ENCODE data around the gene MDC1.
A peak's percentile ranks its signal among the peaks of the same experiment; 100 is the strongest.
"Not testable (repeated sequence)": the region's sequence is repeated elsewhere in the genome, so short reads cannot be mapped to it uniquely, and the experiment has no call there.

MDC1 gene

DNA sequence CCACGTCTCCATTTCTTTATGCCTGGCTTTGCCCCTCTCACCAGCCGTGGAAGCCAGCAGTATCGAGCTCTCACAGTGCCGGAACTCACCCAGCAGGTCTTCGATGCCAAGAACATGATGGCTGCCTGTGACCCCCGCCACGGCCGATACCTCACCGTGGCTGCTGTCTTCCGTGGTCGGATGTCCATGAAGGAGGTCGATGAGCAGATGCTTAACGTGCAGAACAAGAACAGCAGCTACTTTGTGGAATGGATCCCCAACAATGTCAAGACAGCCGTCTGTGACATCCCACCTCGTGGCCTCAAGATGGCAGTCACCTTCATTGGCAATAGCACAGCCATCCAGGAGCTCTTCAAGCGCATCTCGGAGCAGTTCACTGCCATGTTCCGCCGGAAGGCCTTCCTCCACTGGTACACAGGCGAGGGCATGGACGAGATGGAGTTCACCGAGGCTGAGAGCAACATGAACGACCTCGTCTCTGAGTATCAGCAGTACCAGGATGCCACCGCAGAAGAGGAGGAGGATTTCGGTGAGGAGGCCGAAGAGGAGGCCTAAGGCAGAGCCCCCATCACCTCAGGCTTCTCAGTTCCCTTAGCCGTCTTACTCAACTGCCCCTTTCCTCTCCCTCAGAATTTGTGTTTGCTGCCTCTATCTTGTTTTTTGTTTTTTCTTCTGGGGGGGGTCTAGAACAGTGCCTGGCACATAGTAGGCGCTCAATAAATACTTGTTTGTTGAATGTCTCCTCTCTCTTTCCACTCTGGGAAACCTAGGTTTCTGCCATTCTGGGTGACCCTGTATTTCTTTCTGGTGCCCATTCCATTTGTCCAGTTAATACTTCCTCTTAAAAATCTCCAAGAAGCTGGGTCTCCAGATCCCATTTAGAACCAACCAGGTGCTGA lies 7.0 kb upstream of the MDC1 start:
- not testable (repeated sequence) for DNase-seq (ENCODE audit: low spot score)

DNA sequence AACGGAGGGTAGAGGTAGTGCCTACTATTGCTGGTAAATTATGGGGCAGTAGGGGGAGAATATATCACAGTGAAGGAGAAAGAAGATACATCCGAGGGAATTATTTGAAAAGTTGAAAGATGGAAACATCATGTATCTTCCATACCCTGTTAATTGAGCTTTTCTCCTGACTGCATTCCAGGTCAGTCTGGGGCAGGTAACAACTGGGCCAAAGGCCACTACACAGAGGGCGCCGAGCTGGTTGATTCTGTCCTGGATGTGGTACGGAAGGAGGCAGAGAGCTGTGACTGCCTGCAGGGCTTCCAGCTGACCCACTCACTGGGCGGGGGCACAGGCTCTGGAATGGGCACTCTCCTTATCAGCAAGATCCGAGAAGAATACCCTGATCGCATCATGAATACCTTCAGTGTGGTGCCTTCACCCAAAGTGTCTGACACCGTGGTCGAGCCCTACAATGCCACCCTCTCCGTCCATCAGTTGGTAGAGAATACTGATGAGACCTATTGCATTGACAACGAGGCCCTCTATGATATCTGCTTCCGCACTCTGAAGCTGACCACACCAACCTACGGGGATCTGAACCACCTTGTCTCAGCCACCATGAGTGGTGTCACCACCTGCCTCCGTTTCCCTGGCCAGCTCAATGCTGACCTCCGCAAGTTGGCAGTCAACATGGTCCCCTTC lies 6.2 kb upstream of the MDC1 start:
- DNase-seq (ENCODE audit: low spot score), result not testable (repeated sequence)

DNA sequence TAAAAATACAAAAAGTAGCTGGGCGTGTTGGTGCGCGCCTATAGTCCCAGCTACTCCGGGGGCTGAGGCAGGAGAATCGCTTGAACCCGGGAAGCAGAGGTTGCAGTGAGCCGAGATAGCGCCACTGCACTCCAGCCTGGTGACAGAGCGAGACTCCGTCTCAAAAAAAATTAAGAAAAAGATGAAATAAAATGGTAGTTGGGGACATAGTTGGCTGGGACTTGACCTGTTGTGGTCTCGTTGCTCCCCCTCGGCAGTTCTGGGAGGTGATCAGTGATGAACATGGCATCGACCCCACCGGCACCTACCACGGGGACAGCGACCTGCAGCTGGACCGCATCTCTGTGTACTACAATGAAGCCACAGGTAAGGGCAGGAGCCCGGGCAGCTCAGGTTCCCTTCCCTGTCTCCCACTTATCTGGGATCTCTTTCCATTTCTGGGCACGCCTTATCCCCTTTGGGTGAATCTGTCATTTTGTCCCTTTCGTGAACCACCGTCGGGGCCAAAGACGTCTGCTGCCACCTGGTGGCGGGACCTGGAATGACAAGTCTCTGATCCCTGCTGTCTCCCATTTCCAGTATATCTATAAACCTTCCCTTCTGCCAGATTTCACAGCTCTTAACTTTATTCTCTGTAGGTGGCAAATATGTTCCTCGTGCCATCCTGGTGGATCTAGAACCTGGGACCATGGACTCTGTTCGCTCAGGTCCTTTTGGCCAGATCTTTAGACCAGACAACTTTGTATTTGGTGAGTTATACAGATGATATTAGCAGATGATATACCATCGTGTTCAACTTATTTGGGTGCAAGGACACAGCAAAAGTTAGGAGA lies 5.4 kb upstream of the MDC1 start:
- DNase-seq (ENCODE audit: low spot score), result peak; percentile 71

DNA sequence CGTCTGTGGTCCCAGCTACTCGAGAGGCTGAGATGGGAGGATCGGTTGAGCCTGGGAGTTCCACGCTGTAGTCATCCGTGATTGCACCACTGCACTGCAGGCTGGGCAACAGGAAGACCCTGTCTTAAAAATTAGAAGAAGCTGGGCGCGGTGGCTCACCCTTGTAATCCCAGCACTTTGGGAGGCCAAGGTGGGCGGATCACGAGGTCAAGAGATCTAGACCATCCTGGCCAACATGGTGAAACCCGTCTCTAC lies 4.9 kb upstream of the MDC1 start:
- DNase-seq (ENCODE audit: low spot score), result not testable (repeated sequence)

GRCh38 chr6:30721198-30722024 lies 4.3 kb upstream of the MDC1 start:
- DNase-seq (ENCODE audit: low spot score), result peak; percentile 94

- DNase-seq (ENCODE audit: low spot score), result peak; percentile 40
These were observed 3.7 kb upstream of the MDC1 start for GRCh38 chr6:30720738-30721197.

DNA sequence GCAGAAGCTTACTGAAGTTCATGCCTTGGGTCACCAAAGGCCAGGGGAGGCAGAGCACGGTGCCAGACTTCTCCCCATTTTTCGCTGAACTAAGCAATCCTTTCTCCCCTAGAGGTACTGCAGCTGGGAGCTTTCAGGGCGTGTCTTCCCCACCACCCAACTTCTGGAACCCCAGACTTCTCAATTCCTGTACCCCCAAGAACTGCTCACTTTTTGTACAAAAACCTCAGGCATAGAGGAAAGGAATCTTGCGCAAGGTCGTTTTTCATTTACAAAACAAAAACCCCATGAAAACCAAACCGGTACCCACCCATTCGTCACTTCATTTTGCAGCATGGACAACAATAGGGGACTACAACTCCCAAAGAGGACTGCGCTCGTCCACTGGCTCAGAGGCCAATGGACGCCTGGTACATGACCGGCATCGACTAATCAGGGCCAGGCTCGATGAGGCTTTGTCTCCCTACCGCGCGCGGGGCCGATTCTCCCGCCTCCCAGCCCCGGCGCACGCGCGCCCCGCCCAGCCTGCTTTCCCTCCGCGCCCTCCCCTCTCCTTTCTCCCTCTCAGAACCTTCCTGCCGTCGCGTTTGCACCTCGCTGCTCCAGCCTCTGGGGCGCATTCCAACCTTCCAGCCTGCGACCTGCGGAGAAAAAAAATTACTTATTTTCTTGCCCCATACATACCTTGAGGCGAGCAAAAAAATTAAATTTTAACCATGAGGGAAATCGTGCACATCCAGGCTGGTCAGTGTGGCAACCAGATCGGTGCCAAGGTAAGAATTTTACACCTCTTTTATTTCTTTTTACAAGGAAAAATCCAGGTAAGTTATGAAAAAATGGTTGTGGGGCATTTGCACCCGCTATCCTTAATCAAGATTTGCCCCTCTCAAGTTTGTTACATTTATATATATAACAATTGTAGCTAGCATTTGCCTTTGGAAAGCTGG lies 3.0 kb upstream of the MDC1 start, which contains the start of gene TUBB:
TSS of gene TUBB (plus strand) at position 562 of the 947 bp plus-strand sequence. CDS start at position 717, 155 bp downstream.
- peak; percentile 93 for DNase-seq (ENCODE audit: low spot score)

DNA sequence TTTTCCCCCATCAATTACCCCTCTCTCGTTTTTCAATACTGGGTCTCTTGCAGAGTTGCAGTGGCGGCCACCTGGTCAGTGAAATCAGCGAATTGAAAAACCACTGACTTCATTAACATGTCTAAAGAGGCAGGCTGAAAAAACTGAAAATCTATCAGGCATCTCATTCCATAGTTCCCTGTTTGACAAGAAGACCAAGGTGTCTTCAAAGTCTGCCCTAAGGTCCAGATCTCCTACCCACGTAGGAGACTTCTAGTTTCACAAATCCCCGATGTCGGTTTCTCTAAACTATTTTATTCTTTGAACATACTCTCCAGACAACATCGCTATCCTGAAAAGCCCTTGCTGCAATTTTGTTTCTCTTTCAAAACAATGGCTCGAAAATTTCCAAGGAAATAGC lies 2.3 kb upstream of the MDC1 start:
- no peak for DNase-seq (ENCODE audit: low spot score)

GRCh38 chr6:30717845-30718720 lies 1.0 kb upstream of the MDC1 start:
- DNase-seq (ENCODE audit: low spot score), result not testable (repeated sequence)

GRCh38 chr6:30716879-30717128 lies 277 bp downstream of the MDC1 start:
- DNase-seq (ENCODE audit: low spot score), result no peak

DNA sequence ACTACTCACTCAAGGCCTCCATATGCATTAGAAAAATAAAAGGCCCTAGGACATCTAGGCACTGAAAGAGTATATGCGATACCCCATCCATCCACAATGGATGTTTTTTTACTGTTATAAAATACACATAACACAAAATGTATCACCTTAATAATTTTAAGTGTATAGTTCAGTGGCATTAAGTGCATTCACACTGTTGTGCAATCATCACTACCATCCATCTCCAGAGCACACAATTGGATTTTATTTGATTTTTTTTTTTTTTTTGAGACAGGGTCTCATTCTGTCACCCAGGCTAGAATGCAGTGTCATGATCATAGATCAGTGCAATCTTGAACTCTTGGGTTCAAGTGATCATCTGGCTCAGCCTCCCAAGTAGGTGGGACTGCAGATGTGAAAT lies 2.8 kb downstream of the MDC1 start:
- no peak for DNase-seq (ENCODE audit: low spot score)

- no peak for DNase-seq (ENCODE audit: low spot score)
These were observed 4.6 kb downstream of the MDC1 start for GRCh38 chr6:30712441-30712945.

DNA sequence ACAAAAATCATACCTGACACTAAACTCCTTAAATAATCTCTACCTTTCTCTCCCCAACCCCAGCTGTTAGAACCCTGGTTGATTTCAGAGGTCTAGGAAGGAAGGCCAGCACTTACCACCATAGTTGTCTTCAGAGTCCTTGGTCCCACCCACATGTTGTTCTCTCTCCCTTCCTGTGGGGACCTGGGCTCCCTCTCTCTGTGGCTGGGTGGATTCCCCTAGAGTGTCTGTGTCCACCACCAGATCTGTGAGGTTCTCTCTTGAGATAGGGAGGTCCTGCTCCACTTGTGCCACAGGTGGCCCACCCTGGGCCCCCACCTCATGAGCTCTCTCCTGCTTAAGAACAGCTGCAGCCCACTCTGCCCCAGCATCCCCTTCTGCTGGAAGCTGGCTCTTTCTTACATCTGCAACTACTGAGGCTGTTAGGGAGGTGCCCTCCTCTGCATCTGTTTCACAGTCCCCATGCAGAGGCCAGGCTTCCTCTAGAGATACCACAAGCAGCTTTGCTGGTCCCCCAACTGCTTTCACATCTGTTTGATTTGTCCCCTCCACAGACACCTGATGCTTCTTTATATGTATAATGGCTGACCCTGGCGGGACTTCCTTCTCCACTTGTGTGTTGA lies 5.2 kb downstream of the MDC1 start:
- DNase-seq (ENCODE audit: low spot score), result no peak

DNA sequence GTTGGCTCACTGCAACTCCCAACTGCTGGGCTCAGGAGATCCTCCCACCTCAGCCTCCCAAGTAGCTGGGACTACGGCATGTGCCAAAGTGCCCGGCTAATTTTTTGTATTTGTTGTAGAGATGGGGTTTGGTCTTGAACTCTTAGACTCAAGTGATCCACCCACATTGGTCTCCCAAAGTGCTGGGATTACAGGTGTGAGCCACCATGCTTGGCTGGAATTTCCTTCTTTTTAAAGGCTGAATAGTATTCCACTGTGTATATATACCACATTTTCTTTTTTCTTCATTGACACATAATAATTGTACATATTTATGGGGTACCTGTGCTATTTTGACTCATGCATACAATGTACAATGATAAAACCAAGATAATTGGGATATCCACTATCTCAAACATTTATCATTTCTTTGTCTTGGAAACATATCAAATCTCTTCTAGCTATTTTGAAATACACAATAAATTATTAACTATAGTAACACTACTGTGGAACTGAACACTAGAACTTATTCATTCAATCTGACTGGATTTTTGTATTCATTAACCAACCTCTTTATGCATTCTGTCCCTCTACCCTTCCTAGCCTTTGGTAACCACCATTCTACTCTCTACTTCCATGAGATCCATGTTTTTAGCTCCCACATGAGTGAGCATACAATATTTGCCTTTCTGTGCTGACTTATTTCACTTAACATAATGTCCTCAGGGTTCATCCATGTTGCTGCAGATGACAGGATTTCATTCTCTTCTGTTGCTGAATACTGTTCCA lies 7.8 kb downstream of the MDC1 start:
- DNase-seq (ENCODE audit: low spot score), result no peak

- DNase-seq (ENCODE audit: low spot score), result no peak
These were observed 9.7 kb downstream of the MDC1 start for GRCh38 chr6:30707281-30707850.

- DNase-seq (ENCODE audit: low spot score), result no peak
These were observed 11.5 kb downstream of the MDC1 start for GRCh38 chr6:30705620-30706019.

DNA sequence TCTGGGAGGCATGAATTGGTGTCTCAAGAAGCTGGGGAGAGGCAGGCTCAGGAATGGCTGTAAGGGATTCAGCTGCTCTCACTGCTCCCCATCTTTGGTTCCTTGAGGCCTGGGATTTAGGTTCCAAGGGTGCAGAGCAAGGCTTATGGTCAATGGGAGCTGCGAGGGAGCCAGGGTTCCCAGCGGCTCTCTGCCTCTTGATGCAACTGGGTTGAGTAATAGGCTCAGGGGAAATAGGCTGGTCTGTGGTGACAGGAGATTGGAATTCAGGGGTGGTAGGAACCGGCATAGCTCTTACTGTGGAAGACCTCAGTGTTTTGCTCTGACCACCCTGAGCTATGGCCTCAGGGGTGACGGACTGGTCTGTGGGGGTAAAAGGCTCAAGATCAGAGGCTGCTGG lies 13.3 kb downstream of the MDC1 start:
- DNase-seq (ENCODE audit: low spot score), result no peak

- DNase-seq (ENCODE audit: low spot score), result no peak
These were observed 14.1 kb downstream of the MDC1 start for GRCh38 chr6:30703011-30703410.

All from GM03348 (cell line).